Skin of body (tissue), 2 donors: Measurements from ENCODE around the gene KIFC3. TPM values are rescaled to one million over a fixed set of nuclear protein-coding genes. Genes with fewer than 3 reads are reported as not detected.

Experiments
- DNase-seq: peaks from one replicate; lab custom pipeline; 2025; lab: John Stamatoyannopoulos, UW
- total RNA-seq: library from RNA; depleted of rRNA; stranded (reverse); fragments of >200 nt; gene quantifications from one replicate; pipeline ENCODE4 v1.2.3, GENCODE V29; 2014

The KIFC3 gene
- total RNA-seq, 1 donor from 2014 or later: 21.3 TPM

- DNase-seq: no peak
Observed at GRCh38 chr16:57766714-57767348, 35.5 kb downstream of the KIFC3 start.

- no peak for DNase-seq
Observed at GRCh38 chr16:57765160-57765728, 37.0 kb downstream of the KIFC3 start.

- no peak for DNase-seq
Observed at GRCh38 chr16:57764341-57765159, 37.7 kb downstream of the KIFC3 start.

GRCh38 chr16:57764006-57764340 is 38.3 kb downstream of the KIFC3 start:
- DNase-seq: no peak

GRCh38 chr16:57763285-57764005 is 38.8 kb downstream of the KIFC3 start:
- DNase-seq: no peak

GRCh38 chr16:57762365-57763040 is 39.8 kb downstream of the KIFC3 start:
- DNase-seq: no peak

- DNase-seq: no peak
Observed at GRCh38 chr16:57761957-57762356, 40.3 kb downstream of the KIFC3 start.

- no peak for DNase-seq
Observed at GRCh38 chr16:57761301-57761700, 41.0 kb downstream of the KIFC3 start.

- no peak for DNase-seq
Observed at GRCh38 chr16:57760357-57761160, 41.7 kb downstream of the KIFC3 start.

GRCh38 chr16:57759541-57760356 is 42.5 kb downstream of the KIFC3 start:
- DNase-seq: no peak

- DNase-seq: no peak
Observed at GRCh38 chr16:57759131-57759530, 43.2 kb downstream of the KIFC3 start.

GRCh38 chr16:57758331-57759117 is 43.8 kb downstream of the KIFC3 start:
- no peak for DNase-seq

GRCh38 chr16:57757883-57758282 is 44.4 kb downstream of the KIFC3 start:
- DNase-seq: no peak

GRCh38 chr16:57757326-57757786 is 44.9 kb downstream of the KIFC3 start:
- no peak for DNase-seq

GRCh38 chr16:57756424-57757325 is 45.6 kb downstream of the KIFC3 start:
- DNase-seq: no peak

- DNase-seq: no peak
Observed at GRCh38 chr16:57755726-57756423, 46.4 kb downstream of the KIFC3 start.

GRCh38 chr16:57755061-57755684 is 47.1 kb downstream of the KIFC3 start:
- no peak for DNase-seq
